HG02852 (cell line): ENCODE results near the gene PLN.
A peak's percentile ranks its signal among the peaks of the same experiment; 100 is the strongest.

Source experiments
- ATAC-seq: cut with Tn5 transposase; IDR thresholded peaks from one replicate; pipeline ENCODE4 v1.9.1; 2021; ENCODE audit warnings: mild to moderate bottlenecking, moderate library complexity; ENCODE audit not compliant: unreplicated experiment

The PLN gene

DNA sequence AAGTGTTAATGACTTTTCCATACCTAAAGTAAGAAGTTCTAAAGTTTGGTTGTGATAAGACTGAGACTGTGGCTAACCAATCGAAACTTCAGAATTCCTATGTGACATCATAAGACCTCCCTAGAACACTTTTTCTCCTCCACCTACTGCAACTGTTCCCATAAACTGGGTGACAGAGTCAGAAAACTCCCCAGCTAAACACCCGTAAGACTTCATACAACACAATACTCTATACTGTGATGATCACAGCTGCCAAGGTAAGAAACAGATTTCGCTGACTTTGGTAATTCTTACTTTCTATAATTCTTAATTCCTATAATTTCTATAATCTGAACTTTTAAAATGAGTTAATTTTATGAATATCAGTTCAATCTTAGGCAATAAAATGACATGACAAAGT lies at the start of gene PLN:
PLN (plus strand) TSS at position 161 of the 400 bp plus-strand sequence. CDS start 10,626 bp downstream, outside the sequence.
- ATAC-seq: no peak

DNA sequence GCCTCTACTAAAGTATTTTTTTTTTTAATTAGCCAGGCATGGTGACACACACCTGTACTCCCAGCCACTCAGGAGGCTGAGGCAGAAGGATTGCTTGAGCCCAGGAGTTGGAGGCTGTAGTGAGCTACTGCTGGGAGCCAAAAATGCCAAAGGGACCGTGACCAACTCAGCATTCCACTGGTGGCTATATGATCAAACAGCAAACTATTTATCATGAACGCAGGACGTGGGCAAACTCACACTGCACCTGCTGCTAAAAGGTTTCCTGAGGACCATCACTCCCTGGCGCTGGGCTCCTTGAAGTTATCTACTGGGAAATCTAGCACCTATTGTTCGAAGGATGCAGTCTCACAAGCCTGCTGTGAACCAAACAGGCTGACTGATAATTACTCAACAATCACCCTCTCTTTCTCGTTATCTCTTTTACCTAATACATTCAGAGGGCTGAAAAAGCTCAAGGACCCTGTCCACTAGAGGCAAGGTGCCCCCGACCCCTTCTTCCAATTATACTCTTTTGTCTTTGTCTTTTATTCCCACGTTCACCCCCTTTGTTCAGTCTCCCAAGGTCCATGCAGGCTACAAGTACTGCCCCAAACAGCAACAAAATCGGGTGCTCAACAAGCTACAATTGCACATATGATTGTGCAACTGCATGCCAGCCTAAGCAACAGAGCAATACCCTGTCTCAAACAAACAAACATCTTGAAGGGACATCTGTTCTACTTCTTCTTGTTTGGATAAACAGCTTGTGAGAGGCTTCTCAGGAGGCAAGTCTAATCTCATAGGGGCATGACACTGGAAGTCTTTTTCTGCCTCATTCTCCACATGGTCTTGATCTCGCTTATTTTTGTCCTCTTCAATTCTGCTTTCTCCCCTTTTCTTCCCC lies 47.7 kb upstream of the PLN start:
- ATAC-seq: no peak

DNA sequence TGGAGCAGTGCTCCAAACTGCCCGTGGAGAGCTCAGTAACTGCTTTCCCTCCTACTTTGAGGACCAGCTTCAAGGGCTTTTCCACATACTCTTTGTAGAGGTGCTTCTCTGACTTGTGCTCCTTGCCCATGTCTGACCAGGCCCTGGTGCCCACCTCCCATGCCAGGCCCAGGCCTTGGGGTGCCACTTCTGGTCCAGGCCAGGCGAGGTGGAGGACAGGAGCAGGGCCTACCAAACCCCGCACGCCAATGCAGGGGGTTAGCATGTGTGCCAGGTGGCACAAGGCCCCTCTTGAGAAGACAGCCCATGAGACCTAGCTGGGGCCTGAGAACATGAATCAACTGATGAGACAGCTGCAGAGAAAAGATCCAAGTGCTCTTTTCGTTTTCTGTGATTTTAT lies 47.0 kb upstream of the PLN start:
- ATAC-seq: no peak

DNA sequence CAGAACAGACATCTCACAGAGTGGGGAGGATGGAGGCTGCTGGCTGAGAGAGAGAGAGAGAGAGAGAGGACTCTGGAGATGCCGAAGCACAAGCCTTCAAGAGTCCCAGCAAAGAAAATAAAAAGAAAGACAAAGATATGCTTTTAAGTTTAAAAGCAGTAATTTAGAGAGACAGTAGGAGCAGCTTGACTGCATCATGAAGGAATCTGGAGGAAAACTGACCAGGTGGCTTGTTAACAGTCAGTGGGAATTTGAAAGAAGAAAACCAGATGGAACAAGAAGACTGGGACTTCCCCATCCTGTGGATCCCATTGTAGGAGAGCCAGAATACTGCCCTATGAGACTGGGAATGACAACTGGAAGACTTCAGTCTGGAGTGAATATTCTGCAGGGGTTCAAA lies 46.3 kb upstream of the PLN start:
- no peak for ATAC-seq

DNA sequence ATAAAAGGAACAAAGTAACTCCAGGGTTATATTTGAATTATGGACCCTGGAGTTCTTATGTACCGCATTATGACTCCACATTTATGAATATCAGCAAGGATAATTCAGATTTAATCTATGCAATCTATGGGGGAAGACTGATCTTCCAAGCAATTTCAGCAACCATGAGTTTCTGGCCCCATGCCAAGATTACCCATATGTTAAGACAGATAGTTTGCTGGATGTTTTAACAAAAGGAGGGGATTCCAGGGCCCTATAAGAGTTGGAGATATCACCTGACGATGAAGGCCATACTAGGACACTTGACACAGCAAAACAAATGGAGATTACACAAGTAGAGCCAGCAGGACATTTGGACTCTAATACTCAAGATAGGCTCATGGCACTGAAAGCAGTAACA lies 45.9 kb upstream of the PLN start:
- no peak for ATAC-seq

DNA sequence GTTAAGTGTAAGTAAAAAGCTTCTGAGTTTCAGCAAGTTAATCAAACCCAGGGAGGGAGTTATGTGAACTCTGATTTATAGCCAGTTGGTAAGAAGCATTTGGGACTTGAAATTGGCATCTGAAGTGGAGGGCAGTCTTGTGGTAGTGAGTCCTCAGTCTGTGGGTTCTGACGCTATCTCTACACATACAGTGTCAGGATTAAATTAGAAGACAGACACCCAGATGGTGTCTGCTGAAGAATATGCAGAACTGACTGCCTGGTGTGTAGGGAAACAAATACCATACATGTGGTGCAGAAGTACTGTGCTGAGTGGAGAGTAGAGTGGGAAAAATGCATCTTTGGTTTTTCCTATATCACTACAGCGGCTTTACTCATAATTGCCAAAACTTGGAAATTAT lies 43.5 kb upstream of the PLN start:
- no peak for ATAC-seq

DNA sequence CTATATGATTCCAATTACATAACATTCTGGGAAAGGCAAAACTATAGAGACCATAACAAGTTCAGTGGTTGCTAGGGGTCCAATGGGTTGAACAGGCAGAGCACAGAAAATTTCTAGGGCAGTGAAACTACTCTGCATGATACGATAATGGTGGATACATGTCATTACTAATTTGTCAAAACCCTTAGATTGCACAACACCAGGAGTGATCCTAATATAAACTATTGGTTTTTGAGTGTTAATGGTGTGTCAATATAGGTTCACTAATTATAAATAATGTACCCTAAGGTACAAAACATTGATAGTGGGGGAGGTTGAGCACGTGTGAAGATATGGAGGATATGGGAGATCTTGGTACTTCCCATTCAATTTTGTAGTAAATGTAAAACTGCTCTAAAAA lies 42.4 kb upstream of the PLN start:
- ATAC-seq: no peak

DNA sequence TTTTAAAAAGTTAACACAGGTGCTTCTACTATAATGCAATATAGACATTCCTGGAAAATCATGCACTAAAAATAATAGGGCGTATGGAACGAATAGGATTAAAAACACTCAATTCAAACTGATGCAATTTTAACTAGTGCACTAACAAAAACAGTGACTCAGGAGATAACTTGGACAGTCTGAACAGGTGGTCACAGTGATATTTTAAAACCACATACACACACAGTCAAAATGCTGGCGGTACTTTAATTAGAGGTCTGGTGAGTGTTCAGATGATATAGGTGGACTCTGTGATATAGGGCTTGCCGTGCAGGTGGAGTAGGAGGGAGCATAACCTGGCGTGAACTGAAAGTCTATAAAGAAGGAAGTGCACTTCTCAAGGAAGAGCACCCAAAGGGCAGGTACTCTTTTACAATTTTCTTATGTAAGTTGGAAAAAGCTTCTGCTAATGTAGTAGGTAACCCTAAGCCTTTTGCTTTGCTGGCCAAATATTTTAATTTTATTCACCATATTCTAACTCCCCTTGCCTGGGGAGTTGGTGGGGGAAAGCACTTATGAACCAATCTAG lies 41.9 kb upstream of the PLN start:
- no peak for ATAC-seq

DNA sequence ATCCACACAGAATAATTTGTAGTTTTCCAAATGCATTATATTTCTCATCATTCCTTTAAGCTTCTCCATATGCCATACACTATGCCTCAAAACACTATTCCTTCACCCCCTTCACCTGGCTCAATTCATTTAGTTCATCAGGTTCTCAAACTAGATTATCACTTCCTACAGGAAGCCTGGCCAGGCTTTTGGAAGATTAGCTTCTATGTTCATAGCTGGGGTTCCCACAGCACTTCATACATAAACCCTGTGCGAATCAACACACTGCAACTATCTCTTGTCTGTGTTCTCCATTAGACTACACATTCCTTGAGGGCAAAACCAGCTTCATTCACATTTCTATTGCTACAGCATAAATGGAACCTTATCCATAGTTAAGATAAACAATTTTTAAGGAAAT lies 40.5 kb upstream of the PLN start:
- no peak for ATAC-seq

DNA sequence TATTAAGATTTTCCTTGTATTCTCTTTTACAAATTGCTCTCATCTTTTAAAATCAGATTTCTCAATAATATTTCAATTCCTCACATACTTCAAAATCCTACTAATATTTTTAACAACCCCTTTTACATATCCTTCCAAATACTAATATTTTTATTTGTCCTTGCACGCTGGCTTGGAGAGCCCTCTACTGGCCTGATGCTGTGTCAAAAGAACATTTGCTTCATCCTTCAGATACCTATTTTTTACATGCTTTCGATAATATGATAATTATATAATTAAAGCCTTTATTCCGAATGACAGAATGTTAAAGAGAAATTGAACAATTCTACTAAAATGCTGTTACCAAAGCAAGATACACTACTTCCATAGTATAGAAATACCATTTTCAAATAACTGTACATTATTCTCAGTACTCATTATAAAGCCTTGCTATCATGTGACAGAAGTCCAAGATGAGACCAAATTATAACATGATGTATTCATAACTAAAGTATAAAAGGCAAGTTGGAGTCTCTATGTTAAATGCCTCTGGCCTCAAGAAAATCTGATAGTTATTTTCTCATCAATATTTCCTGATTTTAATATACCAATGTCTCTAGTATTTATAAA lies 39.0 kb upstream of the PLN start:
- no peak for ATAC-seq

DNA sequence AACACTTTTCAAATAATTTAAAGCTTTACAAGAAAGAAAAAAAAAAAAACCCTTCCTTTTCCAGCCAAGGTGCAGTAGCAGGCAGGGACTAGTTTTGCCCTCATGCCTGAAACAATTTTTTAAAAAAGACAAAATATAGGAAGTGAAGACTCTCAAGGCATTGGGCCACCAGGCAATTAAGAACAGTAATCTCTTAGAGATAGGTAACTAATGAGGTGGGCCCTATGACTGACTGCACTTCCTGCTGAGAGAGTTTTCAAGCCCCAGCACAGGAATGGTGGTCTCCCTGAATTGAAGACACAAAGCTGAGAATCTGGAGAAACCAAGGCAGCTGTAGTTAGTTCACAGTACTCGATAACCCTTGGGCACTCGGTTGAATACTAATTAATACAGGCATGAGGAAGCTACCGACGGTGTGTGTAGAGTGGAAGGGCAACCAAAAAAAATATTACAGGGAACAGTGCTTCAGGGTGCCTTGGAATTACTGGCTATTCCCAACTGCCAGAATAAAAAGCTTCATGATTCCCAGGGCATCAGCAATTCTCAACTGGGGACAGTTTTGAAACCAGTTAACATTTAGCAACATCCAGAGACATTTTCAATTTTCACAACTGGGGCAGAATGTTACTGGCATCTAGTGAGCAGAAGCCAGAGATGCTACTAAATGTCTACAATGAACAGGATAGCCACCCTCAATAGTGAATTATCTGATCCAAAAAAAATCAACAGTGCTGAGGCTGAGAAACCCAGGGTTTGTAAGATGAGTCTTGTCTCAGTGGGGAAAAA lies 36.0 kb upstream of the PLN start:
- no peak for ATAC-seq

DNA sequence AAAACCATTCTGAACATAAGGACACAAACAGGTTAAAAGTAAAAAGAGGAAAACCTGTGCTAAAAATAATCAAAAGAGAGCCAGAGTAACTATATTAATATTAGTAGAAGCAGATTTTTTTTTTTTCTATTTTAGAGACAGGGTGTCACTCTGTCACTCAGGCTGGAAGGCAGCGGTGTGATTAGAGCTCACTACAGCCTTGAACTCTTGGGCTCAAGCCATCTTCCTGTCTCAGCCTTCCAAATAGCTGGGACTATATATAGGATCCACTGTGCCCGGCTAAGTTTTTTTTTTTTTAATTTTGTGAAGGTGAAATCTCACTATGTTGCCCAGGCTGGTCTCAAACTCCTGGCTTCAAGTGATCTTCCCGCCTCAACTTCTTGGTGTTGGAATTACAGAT lies 33.4 kb upstream of the PLN start:
- ATAC-seq: no peak

DNA sequence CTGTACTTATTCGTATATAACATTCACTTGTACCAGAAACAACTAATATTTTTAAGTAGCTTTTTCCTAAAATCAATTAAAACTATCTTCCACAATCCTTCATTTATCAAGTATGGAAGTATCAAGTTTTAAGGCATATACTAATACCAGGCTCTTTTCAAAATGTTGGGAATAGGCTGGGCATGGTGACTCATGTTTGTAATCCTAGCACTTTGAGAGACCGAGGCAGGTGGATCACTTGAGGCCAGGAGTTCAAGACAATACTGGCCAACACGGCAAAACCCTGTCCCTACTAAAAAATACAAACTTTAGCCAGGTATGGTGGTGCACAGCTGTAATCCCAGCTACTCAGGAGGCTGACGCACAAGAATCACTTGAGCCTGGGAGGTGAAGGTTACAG lies 25.7 kb upstream of the PLN start:
- ATAC-seq: no peak

DNA sequence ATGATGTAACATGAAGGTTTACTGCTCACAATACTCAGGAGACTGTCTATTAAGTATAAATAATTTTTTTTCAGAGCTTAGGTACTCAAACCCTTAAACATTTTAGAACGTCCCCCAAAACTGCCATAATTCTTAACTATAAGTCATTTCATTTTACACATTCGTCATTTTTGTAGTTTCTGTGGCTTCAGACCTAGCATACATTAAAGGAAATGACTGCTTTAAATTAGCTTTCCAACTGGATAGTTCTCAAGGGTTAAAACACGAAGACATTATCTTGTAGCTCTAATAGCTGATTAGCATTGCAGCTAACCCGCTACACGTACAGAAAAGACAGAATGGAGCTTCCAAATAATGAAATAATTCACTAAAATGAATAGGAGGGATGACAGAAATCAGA lies 24.9 kb upstream of the PLN start:
- ATAC-seq: peak; percentile 61

DNA sequence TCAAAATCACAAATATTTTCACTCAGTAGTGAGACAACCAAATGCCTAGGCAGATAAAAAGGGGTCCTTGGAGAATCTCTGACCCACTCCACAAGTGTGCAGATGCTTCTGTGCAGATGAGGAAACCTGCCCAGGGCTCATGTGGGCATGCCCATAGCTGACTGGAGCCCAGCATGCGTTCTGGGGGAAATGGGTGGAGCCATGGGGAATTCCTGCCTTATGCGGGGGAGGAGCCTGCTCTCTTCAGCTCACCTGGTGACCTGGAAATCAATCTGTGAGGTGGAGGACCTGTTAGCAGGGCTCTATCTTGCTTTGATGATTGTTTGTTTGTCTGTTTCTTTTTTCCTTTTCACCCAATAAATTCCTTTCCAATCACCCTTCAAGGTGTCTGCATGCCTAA lies 23.4 kb upstream of the PLN start:
- ATAC-seq: no peak

DNA sequence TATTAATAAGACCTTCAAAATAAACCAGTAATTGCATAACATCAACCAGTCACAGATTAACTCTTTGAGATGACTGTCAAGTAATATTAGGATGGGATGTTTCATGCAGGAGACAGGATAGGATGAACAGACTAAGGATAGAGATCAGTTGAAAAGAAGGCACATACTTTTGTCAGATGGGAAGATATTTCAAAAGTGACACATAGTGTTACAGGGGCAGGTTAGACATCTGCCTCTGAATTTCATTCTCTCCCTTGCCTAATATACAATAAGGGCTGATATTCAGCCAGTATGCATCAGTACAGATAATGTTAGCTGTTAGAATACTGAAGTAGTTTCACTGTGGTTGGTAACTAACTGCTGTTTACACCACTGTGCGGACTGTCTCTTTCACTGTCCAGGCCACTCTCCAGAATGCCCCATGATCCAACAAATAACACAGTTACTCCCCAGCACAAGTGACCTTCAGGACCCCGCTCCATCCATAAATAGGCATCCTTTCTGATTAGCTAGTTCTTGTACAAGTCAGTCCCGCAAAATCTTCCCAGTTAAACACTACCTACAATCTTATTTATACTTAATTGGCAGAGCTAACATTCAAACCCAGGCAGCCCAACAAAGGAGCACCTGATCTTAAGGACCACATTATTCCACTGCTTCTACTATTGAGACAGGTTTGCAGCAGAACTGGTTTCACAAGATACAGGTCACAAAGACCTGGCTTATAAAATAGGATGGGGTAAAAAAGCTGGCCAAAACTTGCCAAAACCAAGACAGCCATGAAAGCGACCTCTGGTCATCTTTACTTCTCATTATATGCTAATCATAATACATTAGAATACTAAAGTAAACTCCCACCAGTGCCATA lies 21.9 kb upstream of the PLN start:
- ATAC-seq: no peak

DNA sequence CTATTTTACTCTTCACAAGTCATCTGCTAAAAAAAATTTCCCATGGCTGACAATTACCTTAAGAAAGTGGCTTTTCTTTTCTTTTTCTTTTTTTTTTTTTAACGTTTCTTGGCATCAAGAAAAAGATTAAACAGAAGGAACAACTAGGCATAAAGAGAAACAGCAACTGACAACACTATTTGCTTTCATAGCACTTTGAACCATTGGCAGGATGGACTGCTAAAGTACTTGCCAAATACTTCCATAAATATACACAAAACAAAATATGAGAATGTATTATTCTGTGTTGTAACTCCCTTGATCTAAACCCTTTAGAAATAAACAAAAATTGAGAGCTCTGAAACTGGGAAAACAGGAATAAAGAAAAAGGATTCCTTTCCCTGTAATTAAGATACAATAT lies 20.0 kb upstream of the PLN start:
- ATAC-seq: no peak

DNA sequence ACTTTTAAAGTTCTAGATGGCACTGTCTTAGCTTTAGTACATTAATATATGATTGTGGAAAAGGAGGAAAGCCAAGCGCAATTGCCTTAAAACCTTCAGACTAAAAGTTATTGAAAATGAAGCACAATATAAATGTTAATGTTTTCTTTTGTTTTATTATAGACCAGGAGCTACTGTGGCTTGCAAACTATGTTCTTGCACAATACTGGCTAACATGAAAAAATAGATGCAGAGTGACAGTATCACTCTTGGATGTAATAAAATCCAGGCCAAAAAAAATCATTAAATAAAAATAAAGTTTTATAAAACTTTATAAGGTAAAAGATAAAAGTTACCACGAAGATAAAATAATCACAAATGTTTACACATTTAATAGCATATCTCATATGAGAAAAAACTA lies 18.3 kb upstream of the PLN start:
- no peak for ATAC-seq

DNA sequence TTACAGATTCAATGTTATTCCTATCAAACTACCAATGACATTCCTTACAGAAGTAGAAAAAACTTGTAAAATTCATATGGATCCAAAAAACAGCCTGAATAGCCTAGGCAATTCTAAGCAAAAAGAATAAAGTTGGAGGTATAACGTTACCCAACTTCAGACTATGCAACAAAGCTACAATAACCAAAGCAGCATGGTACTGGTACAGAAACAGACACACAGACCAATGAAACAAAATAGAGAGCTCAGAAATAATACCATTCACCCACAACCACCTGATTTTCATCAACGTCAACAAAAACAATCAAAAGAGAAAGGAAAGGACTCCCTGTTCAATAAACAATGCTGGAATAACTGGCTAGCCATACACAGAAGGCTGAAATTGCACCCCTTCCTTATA lies 17.2 kb upstream of the PLN start:
- ATAC-seq: no peak

DNA sequence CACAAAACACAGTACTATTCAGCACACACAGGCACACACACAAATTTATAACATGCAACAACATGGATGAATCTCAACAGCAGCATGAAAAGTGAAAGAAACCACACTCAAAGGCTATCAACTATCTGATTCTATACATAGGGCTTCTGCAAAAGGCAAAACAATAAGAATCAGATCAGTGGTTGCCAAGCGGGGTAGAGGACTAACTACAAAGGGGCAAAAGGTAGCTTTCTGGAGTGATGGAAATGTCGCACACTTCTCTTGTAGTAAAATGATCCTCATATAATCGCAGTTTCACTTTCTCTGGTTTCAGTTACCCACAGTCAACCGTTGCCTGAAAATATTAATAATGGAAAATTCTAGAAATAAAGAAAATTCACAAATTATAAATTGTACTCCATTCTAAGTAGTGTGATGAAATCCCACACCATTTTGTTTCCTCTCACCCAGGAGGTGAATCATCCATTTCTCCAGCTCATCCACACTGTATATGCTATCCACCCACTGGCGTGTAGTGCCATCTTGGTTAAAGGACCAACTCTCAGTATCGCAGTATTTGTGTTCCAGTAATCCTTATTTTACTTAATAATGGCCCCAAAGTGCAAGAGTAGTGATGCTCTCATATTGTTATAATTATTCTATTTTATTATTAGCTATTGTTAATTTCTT lies 12.8 kb upstream of the PLN start:
- no peak for ATAC-seq
